ENCODE data around the gene NDUFAF8. TPM values are rescaled to one million over a fixed set of nuclear protein-coding genes. Genes with fewer than 3 reads are reported as not detected.

NDUFAF8 gene
- total and polyA plus RNA-seq, 2 donors (not counting 1 experiment from before 2014, with no cell fraction given), result 41.7 to 42.6 TPM

GRCh38 chr17:81199482-81199830 is 39.7 kb upstream of the NDUFAF8 start:
- Histone ChIP-seq H2AFZ (ENCODE audit: insufficient read depth, low read depth, low read length, poor library complexity, severe bottlenecking) (no peak overlapping the region), H3K27ac (ENCODE audit: low read length in 2 of 2) (no peak overlapping the region), H3K9me3 (ENCODE audit: control extremely low read depth in 1 of 3, control insufficient read depth in 2 of 3, insufficient read depth in 1 of 3, low read length in 2 of 3) (no peaks in the 10 kb centered on the region), H3K36me3 (replicated peaks in 1 of 2; ENCODE audit: control extremely low read depth in 1 of 2, control insufficient read depth in 1 of 2, extremely low read depth in 1 of 2, insufficient read depth in 2 of 2, low read length in 1 of 2) (peaks cover 0 to 15% of the 10 kb centered on the region in 2 experiments), H3K4me3 (ENCODE audit: control extremely low read depth in 1 of 5, extremely low read depth in 1 of 5, insufficient read depth in 1 of 5, low read depth in 2 of 5, low read length in 4 of 5) (no peak overlapping the region), H3K4me2 (replicated peaks; ENCODE audit: low read depth, low read length, poor library complexity, severe bottlenecking) (no peak overlapping the region), H3K79me2 (ENCODE audit: control insufficient read depth, insufficient read depth, low read length) (no peaks in the 10 kb centered on the region), H4K20me1 (ENCODE audit: control insufficient read depth, insufficient read depth, low read length, poor library complexity, severe bottlenecking) (no peaks in the 10 kb centered on the region), H3K9ac (ENCODE audit: low read length) (no peak overlapping the region), H3K4me1 (ENCODE audit: control insufficient read depth in 2 of 2, insufficient read depth in 2 of 2, low read length in 2 of 2) (no peaks in the 10 kb centered on the region), H3K27me3 (replicated peaks in 1 of 4; ENCODE audit: control extremely low read depth in 1 of 4, control insufficient read depth in 3 of 4, insufficient read depth in 4 of 4, low read length in 3 of 4) (no peaks in the 10 kb centered on the region)
- Mint-ChIP-seq H3K9me3 (ENCODE audit: insufficient read depth) (no peaks in the 10 kb centered on the region), H3K27ac (no peak overlapping the region), H3K27me3 (no peaks in the 10 kb centered on the region), H3K4me1 (no peaks in the 10 kb centered on the region), H3K4me3 (no peak overlapping the region)
- intact Hi-C loops (cut with micrococcal nuclease), result no loop called here
- WGBS (ENCODE audit: insufficient coverage), result 97% methylated on average over 18 of the region's 18 CpGs
- CTCF ChIA-PET, result interaction anchor here (1.1 kb wide), 1 partner anchor 9 kb away, joined by 3 read pairs; no protein-coding TSS in a partner anchor
- TF ChIP-seq, protein P1, sequence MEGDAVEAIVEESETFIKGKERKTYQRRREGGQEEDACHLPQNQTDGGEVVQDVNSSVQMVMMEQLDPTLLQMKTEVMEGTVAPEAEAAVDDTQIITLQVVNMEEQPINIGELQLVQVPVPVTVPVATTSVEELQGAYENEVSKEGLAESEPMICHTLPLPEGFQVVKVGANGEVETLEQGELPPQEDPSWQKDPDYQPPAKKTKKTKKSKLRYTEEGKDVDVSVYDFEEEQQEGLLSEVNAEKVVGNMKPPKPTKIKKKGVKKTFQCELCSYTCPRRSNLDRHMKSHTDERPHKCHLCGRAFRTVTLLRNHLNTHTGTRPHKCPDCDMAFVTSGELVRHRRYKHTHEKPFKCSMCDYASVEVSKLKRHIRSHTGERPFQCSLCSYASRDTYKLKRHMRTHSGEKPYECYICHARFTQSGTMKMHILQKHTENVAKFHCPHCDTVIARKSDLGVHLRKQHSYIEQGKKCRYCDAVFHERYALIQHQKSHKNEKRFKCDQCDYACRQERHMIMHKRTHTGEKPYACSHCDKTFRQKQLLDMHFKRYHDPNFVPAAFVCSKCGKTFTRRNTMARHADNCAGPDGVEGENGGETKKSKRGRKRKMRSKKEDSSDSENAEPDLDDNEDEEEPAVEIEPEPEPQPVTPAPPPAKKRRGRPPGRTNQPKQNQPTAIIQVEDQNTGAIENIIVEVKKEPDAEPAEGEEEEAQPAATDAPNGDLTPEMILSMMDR (IDR thresholded peaks at IDR 0.05), result no peak
- TF ChIP-seq EZH2 (IDR thresholded peaks at IDR 0.05; ENCODE audit: borderline replicate concordance, insufficient read depth, low read depth, low read length, poor library complexity, severe bottlenecking), result no peak
- POLR2A ChIA-PET, result no interaction called here
- DNase-seq (no peak), ATAC-seq (ENCODE audit: low read depth) (no peak)

DNA sequence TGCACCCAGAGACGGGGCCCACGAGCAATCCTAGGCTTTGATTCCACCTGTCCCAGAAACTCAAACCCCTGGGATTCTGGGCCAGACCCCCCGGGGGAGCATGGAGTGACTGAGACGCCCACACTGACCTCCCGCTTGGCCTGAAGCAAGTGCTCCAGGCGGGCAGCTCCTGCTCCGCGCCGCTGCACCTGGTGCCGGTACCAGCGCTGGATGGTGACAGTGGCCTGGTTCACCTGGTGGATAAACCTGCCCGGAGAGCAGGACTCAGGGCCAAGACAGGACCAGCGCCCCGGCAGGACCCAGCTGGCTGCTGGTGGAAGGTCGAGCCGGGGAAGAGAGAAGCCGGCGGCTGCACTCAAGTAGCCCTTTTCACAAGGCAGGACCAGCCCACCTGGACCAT is 38.9 kb upstream of the NDUFAF8 start:
- peaks cover 0 to 16% of the 10 kb centered on the region in 2 experiments for H3K36me3 ChIP-seq (replicated peaks in 1 of 2; ENCODE audit: control extremely low read depth in 1 of 2, control insufficient read depth in 1 of 2, extremely low read depth in 1 of 2, insufficient read depth in 2 of 2, low read length in 1 of 2)
- no peaks in the 10 kb centered on the region for H3K27me3 ChIP-seq (replicated peaks in 1 of 4; ENCODE audit: control extremely low read depth in 1 of 4, control insufficient read depth in 3 of 4, insufficient read depth in 4 of 4, low read length in 3 of 4)
- no peak overlapping the region for H3K4me2 ChIP-seq (replicated peaks; ENCODE audit: low read depth, low read length, poor library complexity, severe bottlenecking)
- H4K20me1 ChIP-seq (ENCODE audit: control insufficient read depth, insufficient read depth, low read length, poor library complexity, severe bottlenecking), result no peaks in the 10 kb centered on the region
- ATAC-seq (ENCODE audit: low read depth) (no peak), DNase-seq (no peak)
- intact Hi-C loops (cut with micrococcal nuclease), result no loop called here
- 96% methylated on average over 18 of the region's 18 CpGs for WGBS (ENCODE audit: insufficient coverage)
- no peak overlapping the region for H3K27ac Mint-ChIP-seq
- no peak overlapping the region for H3K4me3 Mint-ChIP-seq
- no peaks in the 10 kb centered on the region for H3K9me3 Mint-ChIP-seq (ENCODE audit: insufficient read depth)
- no peaks in the 10 kb centered on the region for H3K79me2 ChIP-seq (ENCODE audit: control insufficient read depth, insufficient read depth, low read length)
- ChIA-PET CTCF (interaction anchor here (1.1 kb wide), 1 partner anchor 10 kb away, joined by 3 read pairs; no protein-coding TSS in a partner anchor), POLR2A (no interaction called here)
- H3K27me3 Mint-ChIP-seq, result no peaks in the 10 kb centered on the region
- no peaks in the 10 kb centered on the region for H3K4me1 ChIP-seq (ENCODE audit: control insufficient read depth in 2 of 2, insufficient read depth in 2 of 2, low read length in 2 of 2)
- H3K4me3 ChIP-seq (ENCODE audit: control extremely low read depth in 1 of 5, extremely low read depth in 1 of 5, insufficient read depth in 1 of 5, low read depth in 2 of 5, low read length in 4 of 5), result no peak overlapping the region
- no peak overlapping the region for H2AFZ ChIP-seq (ENCODE audit: insufficient read depth, low read depth, low read length, poor library complexity, severe bottlenecking)
- TF ChIP-seq EZH2 (IDR thresholded peaks at IDR 0.05; ENCODE audit: borderline replicate concordance, insufficient read depth, low read depth, low read length, poor library complexity, severe bottlenecking), result no peak
- TF ChIP-seq, protein P1 (IDR thresholded peaks at IDR 0.05), result no peak
- H3K4me1 Mint-ChIP-seq, result no peaks in the 10 kb centered on the region
- no peak overlapping the region for H3K9ac ChIP-seq (ENCODE audit: low read length)
- H3K9me3 ChIP-seq (ENCODE audit: control extremely low read depth in 1 of 3, control insufficient read depth in 2 of 3, insufficient read depth in 1 of 3, low read length in 2 of 3), result no peaks in the 10 kb centered on the region
- no peak overlapping the region for H3K27ac ChIP-seq (ENCODE audit: low read length in 2 of 2)

Measured in B cell (primary cell).